ENCODE data around the gene FLVCR2. TPM values are rescaled to one million over a fixed set of nuclear protein-coding genes. Genes with fewer than 3 reads are reported as not detected.

The FLVCR2 gene
- total RNA-seq (2022; extraction: Qiagen RNA extraction; ENCODE audit: low read depth), result 2.7 to 3.9 TPM (median 3.3 TPM) in 5 replicates

DNA sequence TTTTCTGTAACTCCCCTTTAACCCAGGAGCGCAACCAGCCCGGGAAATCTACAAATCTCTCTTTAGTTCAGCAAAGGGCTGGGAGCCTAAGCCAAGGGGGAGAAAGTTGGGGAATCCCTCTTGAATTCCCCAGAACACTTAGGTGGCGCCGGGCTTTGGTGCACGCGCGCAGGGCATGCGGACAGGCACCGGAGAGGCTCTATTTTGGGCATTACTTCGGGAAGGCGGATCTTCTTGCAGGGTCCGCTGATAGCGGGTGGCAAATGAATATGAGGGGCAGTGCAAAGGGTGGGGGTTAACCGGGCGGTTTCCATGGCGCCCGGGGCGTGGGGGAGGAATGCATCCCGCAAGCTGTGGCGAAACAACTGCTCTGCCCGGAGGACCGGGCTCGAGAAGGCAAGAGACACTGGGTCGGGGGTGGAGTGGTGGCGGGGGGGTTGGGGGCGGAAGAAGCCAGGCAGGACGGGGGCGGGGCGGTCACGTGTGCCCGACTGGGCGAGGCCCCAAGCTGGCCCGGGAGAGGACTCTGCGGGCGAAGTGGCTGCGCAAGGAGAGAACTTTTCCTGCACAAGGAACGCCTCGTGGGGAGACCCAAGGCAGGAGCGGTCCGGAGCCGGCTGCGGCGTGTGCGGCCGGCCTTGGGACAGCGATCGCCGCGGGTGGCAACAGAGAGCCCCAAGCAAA lies at the start of gene FLVCR2:
Gene FLVCR2 (plus strand): TSS at position 519 of the 684 bp plus-strand sequence. CDS start 353 bp downstream, outside the sequence.

GRCh38 chr14:75660630-75661498 lies 82.4 kb downstream of the FLVCR2 start, which contains the start of the genes ERG28 and TTLL5:
Gene ERG28, minus strand, starts transcription at chr14:75660876. Its CDS starts 3,374 bp downstream, at chr14:75657502.
Gene TTLL5, plus strand, starts transcription at chr14:75661246. Its CDS starts 1,904 bp downstream, at chr14:75663150.

Other genes starting within 250 kb of the FLVCR2 start
- gene JDP2, start 150.6 kb upstream of the FLVCR2 start, total RNA-seq (2022; extraction: Qiagen RNA extraction; ENCODE audit: low read depth), result 17.2 to 28.4 TPM (median 27.7 TPM) in 5 replicates
- gene BATF, start 56.2 kb upstream of the FLVCR2 start, total RNA-seq (2022; extraction: Qiagen RNA extraction; ENCODE audit: low read depth), result 0.22 TPM in 1 of 5 replicates, not detected in the others
- gene ERG28, start 82.3 kb downstream of the FLVCR2 start, total RNA-seq (2022; extraction: Qiagen RNA extraction; ENCODE audit: low read depth), result 12.6 to 15.9 TPM (median 15.7 TPM) in 5 replicates
- 12.1 to 14.0 TPM (median 13.3 TPM) in 5 replicates for gene TTLL5, start 82.6 kb downstream of the FLVCR2 start, total RNA-seq (2022; extraction: Qiagen RNA extraction; ENCODE audit: low read depth)

Data from A549 treated with RU486 at 1 μM for 4 hours (cell line).